GM12873 (cell line): ENCODE results near the gene TANGO2.

ENCODE experiments used
- TF ChIP-seq, protein P1 (sequence below): IDR thresholded peaks from 2 replicates; pipeline ENCODE4 v1.5.1; 2012; ENCODE audit warnings: low read depth, mild to moderate bottlenecking, moderate library complexity, low read length, control low read depth; ENCODE audit not compliant: insufficient read depth; ENCODE audit errors: missing control alignments

The TANGO2 gene

DNA sequence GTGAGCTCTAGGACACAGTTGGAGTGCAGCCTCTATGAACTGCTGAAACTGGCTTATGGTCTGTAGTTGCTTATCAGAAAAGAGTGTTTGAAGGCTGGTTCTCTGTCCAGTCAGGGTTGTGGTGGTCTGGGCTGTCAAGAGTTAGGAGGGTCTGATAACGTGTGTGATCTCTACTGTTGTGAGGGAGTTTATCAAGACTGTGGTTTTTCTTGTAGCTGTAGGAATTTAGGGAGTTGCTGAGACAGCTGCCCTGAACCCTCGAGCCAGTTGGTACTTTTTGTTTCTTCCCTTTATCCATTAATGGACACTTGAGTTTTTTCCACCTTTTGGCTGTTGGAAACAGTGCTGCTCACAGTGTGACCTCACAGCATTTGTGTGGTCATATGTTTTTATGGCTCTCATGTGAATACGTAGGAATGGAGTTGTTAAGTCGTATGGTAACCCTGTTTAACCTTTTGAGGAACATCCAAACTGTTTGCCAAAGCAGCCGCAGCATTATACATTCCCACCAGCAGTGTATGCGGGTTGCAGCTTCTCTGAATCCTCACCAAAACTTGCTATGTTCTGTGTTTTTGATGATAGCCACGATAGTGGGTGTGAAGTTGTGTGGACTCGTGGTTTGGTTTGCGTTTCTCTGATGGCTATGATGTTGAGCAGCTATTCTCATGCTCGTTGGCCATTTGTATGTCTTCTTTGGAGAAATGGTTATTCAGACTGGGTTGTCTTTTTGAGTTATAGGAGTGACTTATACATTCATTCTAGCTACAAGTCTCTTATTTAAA lies 38.3 kb downstream of the TANGO2 start:
- TF ChIP-seq, protein P1, sequence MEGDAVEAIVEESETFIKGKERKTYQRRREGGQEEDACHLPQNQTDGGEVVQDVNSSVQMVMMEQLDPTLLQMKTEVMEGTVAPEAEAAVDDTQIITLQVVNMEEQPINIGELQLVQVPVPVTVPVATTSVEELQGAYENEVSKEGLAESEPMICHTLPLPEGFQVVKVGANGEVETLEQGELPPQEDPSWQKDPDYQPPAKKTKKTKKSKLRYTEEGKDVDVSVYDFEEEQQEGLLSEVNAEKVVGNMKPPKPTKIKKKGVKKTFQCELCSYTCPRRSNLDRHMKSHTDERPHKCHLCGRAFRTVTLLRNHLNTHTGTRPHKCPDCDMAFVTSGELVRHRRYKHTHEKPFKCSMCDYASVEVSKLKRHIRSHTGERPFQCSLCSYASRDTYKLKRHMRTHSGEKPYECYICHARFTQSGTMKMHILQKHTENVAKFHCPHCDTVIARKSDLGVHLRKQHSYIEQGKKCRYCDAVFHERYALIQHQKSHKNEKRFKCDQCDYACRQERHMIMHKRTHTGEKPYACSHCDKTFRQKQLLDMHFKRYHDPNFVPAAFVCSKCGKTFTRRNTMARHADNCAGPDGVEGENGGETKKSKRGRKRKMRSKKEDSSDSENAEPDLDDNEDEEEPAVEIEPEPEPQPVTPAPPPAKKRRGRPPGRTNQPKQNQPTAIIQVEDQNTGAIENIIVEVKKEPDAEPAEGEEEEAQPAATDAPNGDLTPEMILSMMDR, result no peak

- TF ChIP-seq, protein P1, result peak; percentile 30
These were observed 40.0 kb downstream of the TANGO2 start for GRCh38 chr22:20060700-20061480.

DNA sequence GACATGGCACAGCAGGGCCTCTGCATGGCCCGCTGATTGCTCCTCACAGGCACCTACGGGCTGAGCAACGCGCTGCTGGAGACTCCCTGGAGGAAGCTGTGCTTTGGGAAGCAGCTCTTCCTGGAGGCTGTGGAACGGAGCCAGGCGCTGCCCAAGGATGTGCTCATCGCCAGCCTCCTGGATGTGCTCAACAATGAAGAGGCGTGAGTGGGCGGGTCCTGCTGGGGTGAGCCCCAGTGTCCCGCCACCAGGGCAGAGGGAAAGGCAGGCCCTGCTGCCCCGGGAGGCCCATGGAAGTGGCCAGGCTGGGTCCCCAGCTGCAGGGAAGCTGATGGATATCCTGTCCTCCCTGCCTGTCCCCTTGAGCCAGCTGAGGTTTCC lies 40.6 kb downstream of the TANGO2 start:
- TF ChIP-seq, protein P1, result no peak

GRCh38 chr22:20062043-20062765 lies 41.3 kb downstream of the TANGO2 start:
- TF ChIP-seq, protein P1, result no peak

- TF ChIP-seq, protein P1, result no peak
These were observed 41.8 kb downstream of the TANGO2 start for GRCh38 chr22:20062766-20063083.

GRCh38 chr22:20063271-20064139 lies 42.6 kb downstream of the TANGO2 start:
- TF ChIP-seq, protein P1, result no peak

- TF ChIP-seq, protein P1, result no peak
These were observed 43.2 kb downstream of the TANGO2 start for GRCh38 chr22:20064140-20064480.
